Spleen (tissue), 7 donors: ENCODE results near the gene MOCS2.

Experiments used
- CTCF ChIP-seq, 11 experiments: fragments of 200-600 bp in 7 of 11; fragments of 450-650 bp in 4 of 11; sonication (generic) in 4 of 11; IDR thresholded peaks in 8 of 11; conservative IDR thresholded peaks in 3 of 11; 1 replicate in 7 of 11; 2 replicates in 4 of 11; pipeline versions ENCODE4 v1.4.0 to v1.8.0; 2016 to 2021; ENCODE audit warnings: antibody characterized with exemption in 11 of 11, inconsistent platforms in 4 of 11, mild to moderate bottlenecking in 1 of 11
- POLR2A ChIP-seq, 3 donors: fragments of 450-650 bp; IDR thresholded peaks; one replicate each; pipeline ENCODE4 v1.5.1; 2017; ENCODE audit warnings: antibody characterized with exemption in 3 of 3, mild to moderate bottlenecking in 1 of 3
- POLR2AphosphoS5 ChIP-seq, 3 donors: sonication (generic); formaldehyde crosslinking; IDR thresholded peaks; one replicate each; pipeline ENCODE4 v1.5.1; 2017; ENCODE audit warnings: antibody characterized with exemption in 3 of 3
- donor health status: DM: no; HTN: no; CAD: no; lungs with moderate emphysema.
- donor health status: DM: no; HTN: no; CAD: no.
- donor health status: DM: no; HTN: no; CAD: no.

GRCh38 chr5:53112909-53113308 lies 3.4 kb upstream of the MOCS2 start:
- TF ChIP-seq CTCF (IDR thresholded peaks at IDR 0.05 in 8 of 11, conservative IDR thresholded peaks at IDR 0.05 in 3 of 11) (no peak), POLR2A (IDR thresholded peaks at IDR 0.05) (no peak), POLR2AphosphoS5 (IDR thresholded peaks at IDR 0.05) (no peak)
